Duodenal mucosa (tissue), 2 donors: ENCODE data around the gene PLOD3.
A peak's percentile ranks its signal among the peaks of the same experiment; 100 is the strongest.

ENCODE experiments used
- H3K27ac ChIP-seq: one replicate; pipeline ENCODE4 v1.7.0; 2013; ENCODE audit warnings: low read depth, low read length
- H3K27me3 ChIP-seq, 2 donors: one replicate each; pipeline ENCODE4 v1.7.0; 2013; ENCODE audit warnings: low read length in 2 of 2, control low read depth in 1 of 2; ENCODE audit not compliant: insufficient read depth in 2 of 2, control insufficient read depth in 1 of 2
- H3K36me3 ChIP-seq, 2 donors: one replicate each; pipeline ENCODE4 v1.7.0; 2013; ENCODE audit warnings: low read length in 2 of 2, control low read depth in 1 of 2; ENCODE audit not compliant: insufficient read depth in 2 of 2, control insufficient read depth in 1 of 2
- H3K4me1 ChIP-seq, 2 donors: one replicate each; pipeline ENCODE4 v1.7.0; 2013; ENCODE audit warnings: low read length in 2 of 2, control low read depth in 1 of 2; ENCODE audit not compliant: insufficient read depth in 2 of 2, control insufficient read depth in 1 of 2
- H3K4me3 ChIP-seq, 2 donors: one replicate each; pipeline ENCODE4 v1.7.0; 2013; ENCODE audit warnings: low read length in 2 of 2, low read depth in 1 of 2
- H3K9ac ChIP-seq, 2 donors: one replicate each; pipeline ENCODE4 v1.7.0; 2013; ENCODE audit warnings: low read length in 2 of 2, low read depth in 1 of 2
- H3K9me3 ChIP-seq, 2 donors: one replicate each; pipeline ENCODE4 v1.7.0; 2013; ENCODE audit warnings: low read length in 2 of 2, control low read depth in 1 of 2; ENCODE audit not compliant: control insufficient read depth in 1 of 2

The PLOD3 gene

GRCh38 chr7:101239191-101239950 lies 22.0 kb upstream of the PLOD3 start:
- Histone ChIP-seq H3K9me3 (no peaks in the 10 kb centered on the region), H3K36me3 (peaks cover 10 to 19% of the 10 kb centered on the region in 2 donors), H3K9ac (peak overlapping the region; percentile 94 to 99), H3K27ac (peak overlapping the region; percentile 92), H3K4me3 (peak overlapping the region; percentile 72 to 79), H3K4me1 (peaks cover 22 to 27% of the 10 kb centered on the region in 2 donors), H3K27me3 (no peaks in the 10 kb centered on the region)

GRCh38 chr7:101238226-101239182 lies 21.1 kb upstream of the PLOD3 start:
- H3K4me1 ChIP-seq: peaks cover 16 to 22% of the 10 kb centered on the region in 2 donors
- H3K9ac ChIP-seq: peak overlapping the region; percentile 94 to 99

GRCh38 chr7:101237206-101238067 lies 20.1 kb upstream of the PLOD3 start, which contains the start of gene CLDN15:
TSS of gene CLDN15 (minus strand) at chr7:101237802. CDS start at chr7:101237581, 221 bp downstream.
- no peaks in the 10 kb centered on the region for H3K9me3 ChIP-seq
- H3K27me3 ChIP-seq: no peaks in the 10 kb centered on the region
- peak within 1 kb of the TSS; percentile 96 for H3K27ac ChIP-seq
- peaks cover 17 to 24% of the 10 kb centered on the region in 2 donors for H3K4me1 ChIP-seq
- H3K36me3 ChIP-seq: peaks cover 10 to 19% of the 10 kb centered on the region in 2 donors
- peak within 1 kb of the TSS; percentile 79 to 90 for H3K4me3 ChIP-seq
- H3K9ac ChIP-seq: peak within 1 kb of the TSS; percentile 97 to 99

More at GRCh38 chr7:101238226-101239182, 21.1 kb upstream of the PLOD3 start:
- Histone ChIP-seq H3K36me3 (peaks cover 10 to 19% of the 10 kb centered on the region in 2 donors), H3K4me3 (peak overlapping the region; percentile 72 to 79), H3K9me3 (no peaks in the 10 kb centered on the region), H3K27me3 (no peaks in the 10 kb centered on the region), H3K27ac (peak overlapping the region; percentile 92)

DNA sequence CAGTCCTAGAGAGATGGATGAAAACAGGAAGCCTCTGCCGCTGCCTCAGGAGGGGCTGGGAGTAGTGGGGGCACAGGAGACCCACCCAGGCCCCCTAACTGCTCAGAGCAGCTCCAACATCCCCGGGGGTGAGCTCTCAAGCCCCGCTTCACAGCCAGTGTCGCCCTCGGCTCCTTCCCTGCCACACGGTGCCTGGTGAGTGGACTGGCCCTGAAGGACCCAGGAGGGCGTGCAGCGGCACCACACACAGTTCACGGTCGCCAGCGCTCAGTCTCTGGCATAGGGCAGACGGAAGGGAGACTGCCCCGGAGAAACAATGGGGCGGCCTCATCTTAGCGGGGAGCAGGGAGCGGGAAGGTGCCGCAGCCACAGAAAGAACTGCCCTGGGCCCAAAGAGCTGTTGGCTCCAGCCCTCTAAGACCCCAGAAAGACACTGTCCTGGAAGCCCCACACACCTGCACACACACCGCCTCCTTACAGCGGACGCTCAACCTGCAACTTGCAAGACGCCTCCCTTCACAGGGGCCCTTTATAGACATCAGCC lies 19.0 kb upstream of the PLOD3 start:
- H3K36me3 ChIP-seq: peaks cover 10 to 19% of the 10 kb centered on the region in 2 donors
- H3K4me1 ChIP-seq: peaks cover 19 to 28% of the 10 kb centered on the region in 2 donors
- peak overlapping the region; percentile 97 to 99 for H3K9ac ChIP-seq
- H3K4me3 ChIP-seq: peak overlapping the region; percentile 79 to 90
- no peaks in the 10 kb centered on the region for H3K27me3 ChIP-seq
- no peaks in the 10 kb centered on the region for H3K9me3 ChIP-seq
- peak overlapping the region; percentile 96 for H3K27ac ChIP-seq

DNA sequence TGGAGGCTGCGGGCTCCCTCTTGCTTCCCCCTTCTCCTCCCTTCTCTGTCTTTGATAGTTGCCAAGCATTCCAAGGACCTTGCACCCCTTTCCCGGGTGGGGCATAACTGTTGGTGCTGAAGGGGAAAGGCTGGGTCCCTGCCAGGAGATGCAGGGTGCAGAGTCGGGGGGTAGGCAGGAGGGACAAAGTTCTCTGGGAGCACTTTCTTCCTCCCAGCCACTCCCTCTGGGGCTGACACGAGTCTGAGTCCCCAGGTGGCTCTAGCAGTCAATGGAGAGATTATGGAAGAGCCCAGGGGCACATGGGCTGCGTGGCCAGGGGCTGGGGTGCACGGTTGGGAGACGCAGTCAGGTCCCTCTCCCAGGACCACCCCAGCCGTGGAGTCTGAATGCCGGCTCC lies 18.1 kb upstream of the PLOD3 start:
- H3K36me3 ChIP-seq: peaks cover 10 to 19% of the 10 kb centered on the region in 2 donors
- H3K4me1 ChIP-seq: peaks cover 23% of the 10 kb centered on the region in 2 donors
- H3K27me3 ChIP-seq: no peaks in the 10 kb centered on the region
- no peaks in the 10 kb centered on the region for H3K9me3 ChIP-seq
- peak overlapping the region; percentile 96 for H3K27ac ChIP-seq
- H3K4me3 ChIP-seq: peak overlapping the region; percentile 79 to 90
- H3K9ac ChIP-seq: peak overlapping the region; percentile 97 to 99

- H3K27me3 ChIP-seq: no peaks in the 10 kb centered on the region
- peak overlapping the region; percentile 88 for H3K27ac ChIP-seq
- H3K36me3 ChIP-seq: peaks cover 10 to 19% of the 10 kb centered on the region in 2 donors
- H3K4me3 ChIP-seq: peak overlapping the region; percentile 79 to 90
- H3K9me3 ChIP-seq: no peaks in the 10 kb centered on the region
- peaks cover 22 to 26% of the 10 kb centered on the region in 2 donors for H3K4me1 ChIP-seq
- H3K9ac ChIP-seq: peak overlapping the region; percentile 97 to 99
These were observed 17.7 kb upstream of the PLOD3 start for GRCh38 chr7:101235050-101235449.

DNA sequence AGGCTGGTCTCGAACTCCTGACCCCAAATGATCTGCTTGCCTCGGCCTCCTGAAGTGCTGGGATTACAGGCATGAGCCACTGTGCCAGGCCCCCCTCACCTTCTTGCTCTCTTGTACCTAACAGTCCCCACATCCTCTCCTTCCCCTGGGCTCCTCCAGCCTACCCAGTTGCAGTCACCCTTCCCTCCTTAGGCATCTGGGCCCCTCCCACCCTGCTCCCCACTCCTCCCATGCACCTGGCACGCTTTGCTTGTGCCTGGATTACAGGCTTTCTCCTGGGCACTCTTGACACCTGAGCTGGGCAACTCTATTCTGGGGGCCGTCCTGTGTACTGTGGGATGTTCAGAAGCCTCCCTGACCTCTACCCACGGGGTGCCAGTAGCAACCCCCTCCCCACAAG lies 17.3 kb upstream of the PLOD3 start:
- H3K4me3 ChIP-seq: peak overlapping the region; percentile 79 to 90
- H3K27ac ChIP-seq: peak overlapping the region; percentile 88
- H3K4me1 ChIP-seq: peaks cover 22 to 26% of the 10 kb centered on the region in 2 donors
- no peaks in the 10 kb centered on the region for H3K27me3 ChIP-seq
- H3K9me3 ChIP-seq: no peaks in the 10 kb centered on the region
- peak overlapping the region; percentile 97 to 99 for H3K9ac ChIP-seq
- H3K36me3 ChIP-seq: peaks cover 10 to 15% of the 10 kb centered on the region in 2 donors

- H3K9me3 ChIP-seq: no peaks in the 10 kb centered on the region
- peaks cover 22 to 26% of the 10 kb centered on the region in 2 donors for H3K4me1 ChIP-seq
- H3K4me3 ChIP-seq: peak overlapping the region; percentile 79 to 90
- H3K36me3 ChIP-seq: peaks cover 10 to 12% of the 10 kb centered on the region in 2 donors
- H3K9ac ChIP-seq: peak overlapping the region; percentile 97 to 99
- peak overlapping the region; percentile 59 for H3K27ac ChIP-seq
- no peaks in the 10 kb centered on the region for H3K27me3 ChIP-seq
These were observed 16.6 kb upstream of the PLOD3 start for GRCh38 chr7:101233907-101234547.
